ENCODE data around the gene EPHB4. TPM values are rescaled to one million over a fixed set of nuclear protein-coding genes. Genes with fewer than 3 reads are reported as not detected.

The EPHB4 gene
- total RNA-seq, 2 donors from 2014 or later, result 4.1 to 6.4 TPM

DNA sequence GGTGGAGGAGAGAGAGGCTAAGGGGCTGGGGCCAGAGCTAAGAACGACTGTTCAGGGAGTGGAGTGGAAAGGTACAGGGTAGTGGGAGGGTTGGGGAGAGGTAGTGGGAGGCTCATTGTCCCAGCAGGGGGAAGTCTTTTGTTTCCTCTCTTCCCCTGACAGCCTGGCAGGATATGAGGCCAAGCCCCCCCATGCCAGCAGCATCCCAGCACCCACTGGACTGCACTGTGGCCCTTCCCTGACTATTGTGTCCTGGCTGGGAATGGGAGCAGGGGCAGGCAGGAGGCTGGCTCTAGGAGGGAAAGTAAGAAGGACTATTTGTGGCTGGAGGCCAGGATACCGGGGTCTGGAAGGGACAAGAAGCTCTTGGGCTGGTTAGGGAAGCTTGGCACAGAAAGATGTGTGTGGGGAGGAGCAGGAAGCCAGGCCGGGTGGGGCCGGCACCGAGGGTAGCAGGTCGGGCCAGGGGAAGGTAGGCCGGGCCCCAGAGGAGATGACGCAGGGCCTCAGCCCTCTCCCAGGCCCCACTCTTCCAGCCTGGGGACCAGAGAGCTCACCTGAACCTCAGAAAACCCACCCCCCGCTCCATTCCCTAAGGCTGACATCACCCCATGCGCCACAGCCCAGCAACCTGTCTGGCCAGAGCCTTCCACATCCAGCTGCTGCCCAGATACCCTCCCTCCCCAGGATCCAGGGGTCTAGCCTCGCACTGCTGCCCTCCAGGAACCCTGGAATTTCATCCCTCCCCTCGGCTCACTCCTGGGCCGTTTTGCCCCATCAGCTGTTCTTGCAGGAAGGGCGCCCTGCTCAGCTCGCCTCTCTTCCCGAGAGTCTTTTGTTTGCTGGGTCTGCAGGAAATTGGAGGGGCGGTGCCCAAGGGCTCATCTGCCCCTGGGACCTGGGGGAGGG lies 8.8 kb upstream of the EPHB4 start:
- Mint-ChIP-seq H3K27ac (peak overlapping the region; percentile 6), H3K4me3 (peak overlapping the region; percentile 76), H3K9me3 (no peaks in the 10 kb centered on the region), H3K27me3 (no peaks in the 10 kb centered on the region), H3K4me1 (peaks cover 4% of the 10 kb centered on the region), H3K36me3 (ENCODE audit: low read depth) (no peaks in the 10 kb centered on the region)
- no peak for ATAC-seq (replicated peaks)

DNA sequence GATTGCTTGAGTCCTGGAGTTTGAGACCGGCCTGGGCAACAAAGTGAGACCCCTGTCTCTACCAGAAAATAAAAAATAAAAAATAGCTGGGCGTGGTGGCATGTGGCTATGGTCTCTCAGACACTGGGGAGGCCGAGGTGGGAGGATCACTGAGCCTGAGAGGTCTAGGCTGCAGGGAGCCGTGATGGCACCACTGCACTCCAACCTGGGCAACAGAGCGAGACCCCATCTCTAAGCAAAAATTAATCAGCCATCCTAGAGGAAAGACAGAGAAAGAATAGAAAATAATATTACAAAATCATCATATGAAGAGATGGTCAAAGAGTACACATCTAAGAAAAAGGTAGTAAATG lies 4.9 kb upstream of the EPHB4 start:
- Mint-ChIP-seq H3K36me3 (ENCODE audit: low read depth) (no peaks in the 10 kb centered on the region), H3K9me3 (no peaks in the 10 kb centered on the region), H3K4me1 (peaks cover 7% of the 10 kb centered on the region), H3K4me3 (no peak overlapping the region), H3K27me3 (peaks cover 12% of the 10 kb centered on the region), H3K27ac (no peak overlapping the region)
- ATAC-seq (replicated peaks), result no peak

DNA sequence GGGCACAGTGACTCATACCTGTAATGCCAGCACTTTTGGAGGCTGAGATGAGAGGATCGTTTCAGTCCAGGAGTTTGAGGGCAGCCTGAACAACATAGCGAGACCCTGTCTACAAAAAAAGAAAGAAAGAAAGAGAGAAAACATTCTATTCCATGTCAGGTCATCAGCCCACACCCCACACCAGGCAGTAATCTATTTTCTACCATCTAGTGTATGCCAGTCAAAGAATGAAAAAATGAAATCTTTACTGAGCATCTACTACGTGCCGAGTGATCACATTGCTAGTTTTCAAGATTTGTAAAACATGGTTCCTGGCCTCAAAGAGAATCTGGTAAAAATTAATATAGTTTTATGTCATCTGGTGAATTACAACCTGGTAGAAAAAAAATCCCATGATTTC lies 3.1 kb upstream of the EPHB4 start:
- peaks cover 24% of the 10 kb centered on the region for H3K27me3 Mint-ChIP-seq
- ATAC-seq (replicated peaks), result peak; percentile 55
- H3K27ac Mint-ChIP-seq, result no peak overlapping the region
- peaks cover 11% of the 10 kb centered on the region for H3K36me3 Mint-ChIP-seq (ENCODE audit: low read depth)
- H3K9me3 Mint-ChIP-seq, result no peaks in the 10 kb centered on the region
- H3K4me1 Mint-ChIP-seq, result peaks cover 15% of the 10 kb centered on the region
- H3K4me3 Mint-ChIP-seq, result no peak overlapping the region

DNA sequence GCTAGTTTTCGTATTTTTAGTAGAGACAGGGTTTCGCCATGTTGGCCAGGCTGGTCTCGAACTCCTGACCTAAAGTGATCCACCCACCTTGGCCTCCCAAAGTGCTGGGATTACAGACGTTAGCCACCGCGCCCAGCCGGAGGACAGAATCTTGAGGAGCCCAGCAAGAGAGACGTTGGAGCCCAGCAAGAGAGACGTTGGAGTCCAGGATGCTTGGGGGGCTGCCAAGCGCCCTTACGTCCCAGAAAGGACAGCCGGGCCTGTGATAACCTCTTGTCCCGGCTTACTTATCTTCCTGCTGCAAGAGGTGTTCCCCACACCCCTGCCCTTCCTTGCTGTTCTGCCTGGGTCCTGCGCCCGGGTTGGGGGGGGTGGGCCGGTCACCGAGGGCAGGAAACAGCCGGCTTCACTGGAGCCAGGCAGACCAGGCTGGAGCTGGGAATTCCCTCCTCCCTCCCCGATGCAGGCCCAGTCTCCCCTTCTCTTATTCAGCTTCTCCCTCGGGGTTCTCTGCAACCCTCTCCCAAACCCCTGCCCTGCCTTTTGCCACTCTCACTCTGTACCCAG lies 1.9 kb upstream of the EPHB4 start:
- H3K4me1 Mint-ChIP-seq, result peaks cover 16% of the 10 kb centered on the region

DNA sequence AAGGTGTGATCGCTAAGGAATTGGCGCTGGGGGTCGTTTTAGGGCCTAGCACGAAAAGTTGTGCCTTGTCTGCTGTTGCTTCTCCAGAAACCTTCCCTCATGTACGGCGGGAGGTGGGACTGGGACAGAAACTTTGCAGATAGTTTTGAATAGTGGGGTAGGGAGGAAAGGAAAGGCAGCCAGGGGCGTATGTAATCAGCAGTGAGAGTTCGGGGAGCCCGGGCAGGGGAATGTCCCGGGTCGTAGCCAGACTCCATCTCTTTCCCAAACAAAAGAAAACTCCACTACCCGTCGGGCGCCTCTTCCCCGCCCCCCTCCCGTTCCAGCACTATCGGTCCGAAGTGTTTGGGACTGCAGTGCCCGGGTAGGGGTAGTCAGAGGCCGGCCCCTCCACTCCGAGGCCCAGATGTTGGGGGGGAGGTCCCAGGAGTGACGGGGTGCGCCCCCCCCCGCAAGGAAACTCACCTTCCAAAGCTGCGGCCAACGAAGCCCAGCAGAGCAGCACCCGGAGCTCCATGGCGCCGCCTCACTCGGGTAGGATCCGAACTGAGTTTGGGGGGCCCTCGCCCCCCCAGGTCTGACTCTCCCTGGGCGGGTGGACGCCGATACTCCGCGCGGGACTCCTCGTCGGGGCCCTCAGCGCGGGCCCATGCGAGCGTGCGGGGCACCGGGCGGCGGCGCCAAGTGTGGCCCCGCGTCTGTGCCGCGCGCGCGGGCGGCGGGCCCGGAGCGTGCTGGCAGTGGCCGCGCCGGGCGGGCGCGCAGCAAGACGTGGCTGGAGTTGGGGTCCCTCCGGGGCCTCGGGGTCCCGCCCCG lies 601 bp downstream of the EPHB4 start:
- Mint-ChIP-seq H3K27me3 (peaks cover 41% of the 10 kb centered on the region), H3K4me3 (peak overlapping the region; percentile 68), H3K27ac (no peak overlapping the region), H3K9me3 (no peaks in the 10 kb centered on the region), H3K36me3 (ENCODE audit: low read depth) (peaks cover 11% of the 10 kb centered on the region), H3K4me1 (peaks cover 16% of the 10 kb centered on the region)
- ATAC-seq (replicated peaks), result peak; percentile 12

More for the DNA sequence above, 1.9 kb upstream of the EPHB4 start:
- Mint-ChIP-seq H3K36me3 (ENCODE audit: low read depth) (peaks cover 11% of the 10 kb centered on the region), H3K4me3 (no peak overlapping the region), H3K27me3 (peaks cover 34% of the 10 kb centered on the region), H3K9me3 (no peaks in the 10 kb centered on the region), H3K27ac (no peak overlapping the region)
- no peak for ATAC-seq (replicated peaks)

DNA sequence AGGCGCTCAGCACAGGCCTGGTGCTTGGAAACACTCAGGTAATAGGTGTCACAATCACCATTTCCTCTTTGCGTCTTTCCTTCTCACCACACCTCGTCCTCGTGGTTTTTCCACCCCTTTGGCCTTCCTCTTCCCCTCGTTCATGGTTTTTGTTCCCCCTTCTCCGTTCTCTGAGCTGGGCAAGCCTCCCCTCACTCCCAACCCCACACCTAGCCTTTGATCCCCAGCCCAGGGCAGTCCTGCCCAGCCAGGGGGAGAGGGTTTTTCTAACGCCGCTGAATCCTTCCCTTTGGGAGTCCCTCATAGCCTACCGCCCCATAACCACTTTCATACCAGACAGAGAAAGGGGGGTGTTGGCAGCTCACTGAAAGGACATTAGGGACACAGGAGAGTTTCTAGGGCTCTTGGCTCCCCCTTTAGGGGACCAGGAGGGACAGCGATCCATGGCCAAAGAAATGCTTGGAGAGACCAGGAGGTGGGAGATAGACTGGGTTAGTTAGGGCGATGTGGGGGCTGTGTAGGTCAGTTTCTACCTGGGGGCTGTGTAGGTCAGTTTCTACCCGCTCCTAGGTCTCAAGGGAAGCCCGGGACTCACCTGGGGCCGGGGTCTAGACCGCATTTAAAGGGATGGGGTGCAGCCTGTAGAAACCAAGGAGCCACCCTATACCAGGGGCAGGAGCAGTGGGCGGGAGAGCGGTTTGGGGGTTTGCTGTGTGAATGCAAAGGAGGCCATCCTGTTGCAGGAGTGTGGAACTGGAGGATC lies 1.4 kb downstream of the EPHB4 start:
- Mint-ChIP-seq H3K9me3 (no peaks in the 10 kb centered on the region), H3K36me3 (ENCODE audit: low read depth) (peaks cover 11% of the 10 kb centered on the region), H3K4me3 (peak overlapping the region; percentile 68), H3K4me1 (peaks cover 16% of the 10 kb centered on the region), H3K27ac (no peak overlapping the region), H3K27me3 (peaks cover 41% of the 10 kb centered on the region)
- ATAC-seq (replicated peaks), result no peak

DNA sequence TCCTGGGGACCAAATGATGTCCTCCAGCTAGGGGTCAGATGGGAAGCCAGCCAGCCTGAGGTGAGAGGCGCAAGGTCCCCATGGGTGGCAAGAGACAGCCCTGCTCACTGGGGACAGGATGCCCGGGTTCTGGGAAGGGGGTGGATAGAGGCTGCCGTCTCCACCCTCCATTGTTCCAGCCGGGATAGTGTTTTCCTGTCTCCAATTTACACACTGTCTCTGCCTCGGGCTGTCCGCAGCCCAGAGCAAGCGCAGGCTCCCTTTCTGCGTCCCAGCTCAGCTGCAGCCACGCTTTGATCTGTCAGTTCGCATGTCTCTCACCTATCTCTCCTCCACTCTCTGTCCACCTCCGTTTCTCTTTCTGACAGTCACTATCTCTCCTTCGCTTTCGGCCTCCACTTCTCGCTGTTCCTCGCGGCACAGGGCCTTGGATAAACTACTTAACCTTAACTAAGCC lies 2.1 kb downstream of the EPHB4 start:
- Mint-ChIP-seq H3K4me3 (no peak overlapping the region), H3K9me3 (no peaks in the 10 kb centered on the region), H3K27ac (no peak overlapping the region), H3K36me3 (ENCODE audit: low read depth) (peaks cover 11% of the 10 kb centered on the region), H3K27me3 (peaks cover 41% of the 10 kb centered on the region), H3K4me1 (peaks cover 16% of the 10 kb centered on the region)
- no peak for ATAC-seq (replicated peaks)

DNA sequence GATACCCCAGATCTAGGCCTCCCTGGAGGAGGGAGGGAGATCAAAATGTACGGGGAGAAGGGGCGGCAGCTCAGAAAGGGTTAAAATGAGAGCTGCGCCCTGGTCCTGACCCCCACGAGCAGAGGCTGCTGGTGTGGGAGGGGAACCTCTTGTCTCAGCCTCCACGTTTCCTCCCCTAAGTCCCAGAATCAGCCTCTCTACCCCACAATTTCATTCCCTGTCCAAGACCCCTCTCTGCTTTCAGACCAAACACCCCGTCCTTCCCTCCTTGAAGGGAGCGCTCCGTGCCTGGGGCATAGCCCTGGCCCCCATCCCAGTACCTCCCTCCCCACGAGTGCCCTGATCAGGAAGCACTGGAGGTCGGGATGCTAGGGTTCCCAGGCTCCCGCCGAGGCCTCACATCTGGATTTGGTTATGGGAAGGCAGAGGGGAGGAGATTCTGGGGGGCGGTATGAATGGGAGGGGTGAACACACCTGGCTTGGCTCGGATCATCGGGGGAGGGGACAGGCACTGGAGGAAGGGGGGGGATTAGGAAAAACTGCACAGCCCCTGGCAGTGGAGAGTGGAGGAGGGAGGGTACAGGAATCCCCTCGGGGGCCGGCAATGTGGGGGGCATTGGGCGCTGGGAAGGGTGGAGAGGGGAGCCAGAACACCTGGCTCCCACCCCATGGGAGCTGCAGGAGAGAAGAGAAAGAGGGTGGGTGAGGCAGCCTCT lies 2.7 kb downstream of the EPHB4 start:
- Mint-ChIP-seq H3K4me3 (no peak overlapping the region), H3K36me3 (ENCODE audit: low read depth) (peaks cover 11% of the 10 kb centered on the region), H3K27me3 (peaks cover 40% of the 10 kb centered on the region), H3K27ac (no peak overlapping the region), H3K9me3 (no peaks in the 10 kb centered on the region), H3K4me1 (peaks cover 16% of the 10 kb centered on the region)
- ATAC-seq (replicated peaks), result no peak

DNA sequence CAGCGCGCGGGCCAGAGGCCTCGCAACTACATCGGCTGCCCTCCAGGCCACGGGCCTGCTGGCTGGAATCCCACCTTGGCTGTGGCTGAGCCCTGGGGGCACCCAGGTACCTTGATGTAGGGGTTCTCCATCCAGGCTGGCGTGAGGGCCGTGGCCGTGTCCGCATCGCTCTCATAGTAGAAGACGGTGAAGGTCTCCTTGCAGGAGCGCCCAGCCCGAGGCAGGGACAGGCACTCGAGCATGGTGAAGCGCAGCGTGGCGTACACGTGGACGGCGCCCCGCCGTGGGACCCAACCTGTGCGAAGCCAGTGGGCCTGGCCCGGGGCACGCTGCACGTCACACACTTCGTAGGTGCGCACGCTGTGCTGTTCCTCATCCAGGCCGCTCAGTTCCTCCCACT lies 3.8 kb downstream of the EPHB4 start:
- H3K27ac Mint-ChIP-seq, result no peak overlapping the region
- H3K4me1 Mint-ChIP-seq, result peaks cover 16% of the 10 kb centered on the region
- H3K9me3 Mint-ChIP-seq, result no peaks in the 10 kb centered on the region
- H3K27me3 Mint-ChIP-seq, result peaks cover 34% of the 10 kb centered on the region
- ATAC-seq (replicated peaks), result no peak
- H3K36me3 Mint-ChIP-seq (ENCODE audit: low read depth), result peaks cover 11% of the 10 kb centered on the region
- no peak overlapping the region for H3K4me3 Mint-ChIP-seq

DNA sequence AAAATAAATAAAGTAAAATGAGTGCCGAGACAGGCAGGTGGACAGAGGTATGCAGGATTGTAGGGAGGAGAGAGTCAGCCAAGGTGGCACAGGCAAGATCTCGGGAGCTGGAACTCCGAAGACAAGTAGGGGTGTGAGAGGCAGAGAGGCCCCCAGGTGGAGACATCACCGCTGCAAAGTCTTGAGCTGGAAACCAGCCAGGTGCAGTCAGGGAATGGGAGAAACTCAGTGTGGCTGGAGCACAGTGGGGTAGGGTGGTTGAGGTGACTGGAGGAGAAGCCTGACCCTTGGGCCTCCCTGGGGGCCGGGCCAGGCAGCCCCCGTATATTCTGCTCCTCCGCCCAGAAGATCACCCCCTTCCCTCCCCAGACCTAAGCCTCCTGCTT lies 4.2 kb downstream of the EPHB4 start:
- no peak overlapping the region for H3K4me3 Mint-ChIP-seq
- H3K9me3 Mint-ChIP-seq, result no peaks in the 10 kb centered on the region
- peaks cover 16% of the 10 kb centered on the region for H3K4me1 Mint-ChIP-seq
- no peak for ATAC-seq (replicated peaks)
- H3K36me3 Mint-ChIP-seq (ENCODE audit: low read depth), result peaks cover 11% of the 10 kb centered on the region
- peaks cover 33% of the 10 kb centered on the region for H3K27me3 Mint-ChIP-seq
- H3K27ac Mint-ChIP-seq, result no peak overlapping the region

DNA sequence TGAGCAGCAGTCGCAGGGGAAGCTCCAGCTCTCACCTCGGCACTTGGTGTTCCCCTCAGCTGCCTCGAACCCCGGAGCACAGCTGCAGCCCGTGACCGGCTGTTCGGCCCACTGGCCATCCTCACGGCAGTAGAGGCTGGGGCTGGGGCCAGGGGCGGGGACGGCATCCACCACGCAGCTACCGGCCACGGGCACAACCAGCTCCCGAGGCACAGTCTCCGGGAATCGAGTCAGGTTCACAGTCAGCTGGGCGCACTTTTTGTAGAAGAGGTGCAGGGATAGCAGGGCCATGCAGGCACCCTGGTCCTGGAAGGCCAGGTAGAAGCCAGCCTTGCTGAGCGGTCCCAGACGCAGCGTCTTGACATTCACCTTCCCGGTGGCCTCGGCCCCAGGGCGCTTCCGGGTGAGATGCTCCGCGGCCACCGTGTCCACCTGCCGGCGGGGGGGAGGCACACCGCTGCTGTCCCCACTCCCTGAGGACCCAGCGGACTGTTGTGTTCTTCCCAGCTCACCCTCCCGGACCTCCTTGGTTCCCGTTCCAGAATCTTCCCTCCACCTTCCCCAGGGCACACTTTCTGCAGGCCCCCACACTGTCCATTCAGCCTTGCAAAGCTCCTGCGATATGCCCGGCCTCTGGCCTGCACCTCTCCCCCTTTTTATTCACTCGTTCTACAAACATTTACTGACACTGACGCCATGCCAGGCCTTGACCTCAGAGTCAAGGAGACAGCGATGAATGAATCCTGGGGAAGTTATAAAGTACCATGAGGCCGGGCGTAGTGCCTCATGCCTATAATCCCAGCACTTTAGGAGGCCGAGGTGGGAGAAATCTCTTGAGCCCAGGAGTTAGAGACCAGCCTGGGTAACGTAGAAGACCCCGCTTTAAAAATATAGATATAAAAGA lies 4.8 kb downstream of the EPHB4 start:
- H3K4me3 Mint-ChIP-seq, result no peak overlapping the region
- H3K27ac Mint-ChIP-seq, result no peak overlapping the region
- peaks cover 11% of the 10 kb centered on the region for H3K36me3 Mint-ChIP-seq (ENCODE audit: low read depth)
- H3K9me3 Mint-ChIP-seq, result no peaks in the 10 kb centered on the region
- peaks cover 12% of the 10 kb centered on the region for H3K4me1 Mint-ChIP-seq
- peaks cover 29% of the 10 kb centered on the region for H3K27me3 Mint-ChIP-seq
- no peak for ATAC-seq (replicated peaks)

DNA sequence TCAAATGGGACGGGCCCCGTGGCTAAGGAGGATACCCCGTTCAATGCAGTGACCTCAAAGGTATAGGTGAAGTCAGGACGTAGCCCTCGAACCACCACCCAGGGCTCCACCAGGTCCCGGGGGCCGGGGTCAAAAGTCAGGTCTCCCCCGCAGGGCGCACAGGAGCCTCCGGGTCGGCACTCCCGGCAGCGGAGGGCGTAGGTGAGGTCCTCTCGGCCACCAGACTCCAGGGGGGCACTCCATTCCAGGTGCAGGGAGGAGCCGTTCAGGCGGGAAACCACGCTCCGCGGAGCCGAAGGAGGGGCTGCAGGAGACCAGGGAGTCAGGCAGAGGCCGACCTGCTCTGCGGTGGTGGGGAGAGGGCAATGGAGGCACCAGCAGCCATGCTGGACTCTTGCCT lies 7.7 kb downstream of the EPHB4 start:
- ATAC-seq (replicated peaks), result no peak
- Mint-ChIP-seq H3K9me3 (no peaks in the 10 kb centered on the region), H3K36me3 (ENCODE audit: low read depth) (no peaks in the 10 kb centered on the region), H3K27me3 (peaks cover 9% of the 10 kb centered on the region), H3K27ac (no peak overlapping the region), H3K4me3 (no peak overlapping the region), H3K4me1 (no peaks in the 10 kb centered on the region)

DNA sequence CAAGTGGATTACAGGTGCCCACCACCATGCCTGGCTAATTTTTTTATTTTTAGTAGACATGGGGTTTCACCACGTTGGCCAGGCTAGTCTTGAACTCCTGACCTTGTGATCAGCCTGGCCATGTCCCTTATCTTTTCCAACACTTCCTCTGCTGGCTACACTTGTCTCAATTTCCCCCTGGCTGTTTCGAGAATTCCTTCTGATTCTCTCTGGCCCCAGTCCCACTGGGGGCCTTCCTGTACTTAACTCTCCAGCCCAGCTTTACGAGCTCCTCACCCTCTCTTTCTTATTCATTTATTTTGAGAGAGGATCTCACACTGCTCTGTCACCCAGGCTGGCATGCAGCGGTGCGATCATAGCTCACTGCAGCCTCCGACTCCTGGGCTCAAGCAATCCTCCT lies 8.5 kb downstream of the EPHB4 start:
- ATAC-seq (replicated peaks), result no peak
- Mint-ChIP-seq H3K27me3 (peaks cover 4% of the 10 kb centered on the region), H3K36me3 (ENCODE audit: low read depth) (no peaks in the 10 kb centered on the region), H3K27ac (no peak overlapping the region), H3K4me3 (no peak overlapping the region), H3K4me1 (no peaks in the 10 kb centered on the region), H3K9me3 (no peaks in the 10 kb centered on the region)

Data from activated T-helper 17 cell treated with anti-CD3 and anti-CD28 coated beads, Interleukin-2, amount 50 U/mL, for 72 hours (primary cell).